Measurements from ENCODE around the gene CACNA1G.

The CACNA1G gene

DNA sequence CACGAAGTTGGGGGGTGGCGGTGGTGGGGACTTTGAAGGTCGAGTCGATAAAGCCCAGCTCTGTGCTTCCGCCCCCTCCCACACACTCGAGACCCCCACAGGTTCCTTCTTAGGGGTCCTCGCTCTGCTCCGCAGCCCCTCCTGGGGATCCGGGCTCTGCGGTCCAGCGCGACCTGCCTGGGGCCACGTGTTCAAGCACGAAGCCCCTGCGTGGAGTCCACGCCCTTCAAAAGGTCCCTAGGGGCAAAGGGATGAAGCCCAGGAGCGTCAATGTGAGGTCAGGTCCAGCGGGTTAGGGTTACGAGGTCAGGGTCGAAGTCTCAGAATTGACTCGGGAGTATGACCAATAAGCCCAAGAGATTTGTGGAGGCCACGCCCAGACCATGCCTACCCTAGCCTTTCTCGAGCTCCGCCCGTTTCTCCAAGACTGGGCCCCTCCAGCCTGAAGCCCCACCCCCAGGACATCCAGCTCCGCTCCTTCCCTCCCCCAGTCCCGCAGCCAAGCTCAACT, 786 bp upstream of the CACNA1G start:
- no peak for TF ChIP-seq POLR2A (IDR thresholded peaks at IDR 0.05; ENCODE audit: extremely low read depth, insufficient read length)
- TF ChIP-seq, protein P1, sequence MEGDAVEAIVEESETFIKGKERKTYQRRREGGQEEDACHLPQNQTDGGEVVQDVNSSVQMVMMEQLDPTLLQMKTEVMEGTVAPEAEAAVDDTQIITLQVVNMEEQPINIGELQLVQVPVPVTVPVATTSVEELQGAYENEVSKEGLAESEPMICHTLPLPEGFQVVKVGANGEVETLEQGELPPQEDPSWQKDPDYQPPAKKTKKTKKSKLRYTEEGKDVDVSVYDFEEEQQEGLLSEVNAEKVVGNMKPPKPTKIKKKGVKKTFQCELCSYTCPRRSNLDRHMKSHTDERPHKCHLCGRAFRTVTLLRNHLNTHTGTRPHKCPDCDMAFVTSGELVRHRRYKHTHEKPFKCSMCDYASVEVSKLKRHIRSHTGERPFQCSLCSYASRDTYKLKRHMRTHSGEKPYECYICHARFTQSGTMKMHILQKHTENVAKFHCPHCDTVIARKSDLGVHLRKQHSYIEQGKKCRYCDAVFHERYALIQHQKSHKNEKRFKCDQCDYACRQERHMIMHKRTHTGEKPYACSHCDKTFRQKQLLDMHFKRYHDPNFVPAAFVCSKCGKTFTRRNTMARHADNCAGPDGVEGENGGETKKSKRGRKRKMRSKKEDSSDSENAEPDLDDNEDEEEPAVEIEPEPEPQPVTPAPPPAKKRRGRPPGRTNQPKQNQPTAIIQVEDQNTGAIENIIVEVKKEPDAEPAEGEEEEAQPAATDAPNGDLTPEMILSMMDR (IDR thresholded peaks at IDR 0.05; ENCODE audit: low read depth, low read length), result no peak
- TF ChIP-seq MYC (IDR thresholded peaks at IDR 0.05; ENCODE audit: low read depth, low read length), result no peak
- TF ChIP-seq, protein P2, sequence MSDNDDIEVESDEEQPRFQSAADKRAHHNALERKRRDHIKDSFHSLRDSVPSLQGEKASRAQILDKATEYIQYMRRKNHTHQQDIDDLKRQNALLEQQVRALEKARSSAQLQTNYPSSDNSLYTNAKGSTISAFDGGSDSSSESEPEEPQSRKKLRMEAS (IDR thresholded peaks at IDR 0.05; ENCODE audit: low read depth, low read length), result no peak
- H3K4me3 ChIP-seq (ENCODE audit: low read depth, low read length), result no peak overlapping the region

GRCh38 chr17:50560931-50561745, 623 bp downstream of the CACNA1G start:
- peak; percentile 29 for DNase-seq (ENCODE audit: low read depth)
- no peak for TF ChIP-seq MYC (IDR thresholded peaks at IDR 0.05; ENCODE audit: low read depth, low read length)
- TF ChIP-seq, protein P1 (IDR thresholded peaks at IDR 0.05; ENCODE audit: low read depth, low read length), result no peak
- TF ChIP-seq POLR2A (IDR thresholded peaks at IDR 0.05; ENCODE audit: extremely low read depth, insufficient read length), result no peak
- TF ChIP-seq, protein P2 (IDR thresholded peaks at IDR 0.05; ENCODE audit: low read depth, low read length), result no peak
- no peak overlapping the region for H3K4me3 ChIP-seq (ENCODE audit: low read depth, low read length)

More for the DNA sequence above, 786 bp upstream of the CACNA1G start:
- peak; percentile 50 for DNase-seq (ENCODE audit: low read depth)

DNA sequence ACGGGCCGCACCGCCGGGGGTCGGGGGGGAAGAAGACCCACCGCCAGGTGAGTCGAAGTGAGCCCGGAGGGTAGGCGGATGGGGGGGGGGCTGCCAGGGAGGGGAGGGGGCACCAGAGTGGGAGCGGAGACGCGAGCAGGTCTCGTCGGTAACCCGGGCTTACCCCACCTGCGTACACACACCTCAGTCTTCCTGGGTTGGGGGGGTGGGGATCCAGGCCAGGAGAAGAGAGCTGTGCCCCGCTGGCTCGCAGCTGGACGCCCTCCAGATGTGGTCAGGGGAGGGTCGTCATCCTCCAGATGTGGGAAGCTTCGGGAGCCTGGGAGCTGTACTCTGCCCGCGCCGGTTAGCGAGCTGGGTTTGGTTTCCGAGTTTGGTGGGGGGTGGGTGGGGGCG, 1.2 kb downstream of the CACNA1G start:
- H3K4me3 ChIP-seq (ENCODE audit: low read depth, low read length), result no peak overlapping the region
- TF ChIP-seq, protein P1 (IDR thresholded peaks at IDR 0.05; ENCODE audit: low read depth, low read length), result no peak
- no peak for TF ChIP-seq POLR2A (IDR thresholded peaks at IDR 0.05; ENCODE audit: extremely low read depth, insufficient read length)
- TF ChIP-seq, protein P2 (IDR thresholded peaks at IDR 0.05; ENCODE audit: low read depth, low read length), result no peak
- no peak for TF ChIP-seq MYC (IDR thresholded peaks at IDR 0.05; ENCODE audit: low read depth, low read length)

GRCh38 chr17:50562242-50563091, 2.0 kb downstream of the CACNA1G start:
- DNase-seq (ENCODE audit: low read depth), result no peak
- H3K4me3 ChIP-seq (ENCODE audit: low read depth, low read length), result no peak overlapping the region
- TF ChIP-seq, protein P1 (IDR thresholded peaks at IDR 0.05; ENCODE audit: low read depth, low read length), result no peak
- TF ChIP-seq MYC (IDR thresholded peaks at IDR 0.05; ENCODE audit: low read depth, low read length) (no peak), POLR2A (IDR thresholded peaks at IDR 0.05; ENCODE audit: extremely low read depth, insufficient read length) (no peak)
- TF ChIP-seq, protein P2 (IDR thresholded peaks at IDR 0.05; ENCODE audit: low read depth, low read length), result no peak

More for the DNA sequence above, 1.2 kb downstream of the CACNA1G start:
- no peak for DNase-seq (ENCODE audit: low read depth)

DNA sequence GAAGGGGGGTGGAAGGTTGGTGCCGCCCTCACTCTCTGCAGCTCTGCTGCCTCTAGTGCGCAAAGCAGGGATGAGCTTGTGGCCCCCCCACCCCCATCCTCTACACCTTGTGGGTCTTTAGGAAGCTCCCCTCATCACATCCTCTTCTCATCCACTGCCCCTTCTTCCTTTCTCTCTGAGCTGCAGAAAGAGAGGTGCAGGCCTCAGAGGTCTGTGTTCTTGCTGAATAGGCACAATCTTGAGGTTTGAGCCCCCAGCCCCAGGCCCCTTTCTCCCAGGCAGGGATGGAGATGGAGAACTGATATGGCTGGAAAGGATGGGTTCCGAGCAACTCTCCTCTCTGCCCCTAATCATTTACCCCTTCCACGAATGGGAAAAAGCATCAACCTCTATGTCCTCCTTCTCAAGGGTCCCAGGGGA, 2.6 kb downstream of the CACNA1G start:
- TF ChIP-seq, protein P2 (IDR thresholded peaks at IDR 0.05; ENCODE audit: low read depth, low read length), result no peak
- TF ChIP-seq, protein P1 (IDR thresholded peaks at IDR 0.05; ENCODE audit: low read depth, low read length), result peak; percentile 4
- TF ChIP-seq MYC (IDR thresholded peaks at IDR 0.05; ENCODE audit: low read depth, low read length), result no peak
- DNase-seq (ENCODE audit: low read depth), result no peak
- no peak overlapping the region for H3K4me3 ChIP-seq (ENCODE audit: low read depth, low read length)
